Activated naive CD8-positive, alpha-beta T cell (primary cell): ENCODE data around the gene GOLGA6L2.

ENCODE experiments used
- H3K27ac Mint-ChIP-seq: one replicate; pipeline ENCODE4 v1.8.0; 2021; ENCODE audit warnings: mixed read lengths
- H3K27me3 Mint-ChIP-seq: one replicate; pipeline ENCODE4 v1.8.0; 2021; ENCODE audit warnings: mixed read lengths
- H3K36me3 Mint-ChIP-seq: one replicate; pipeline ENCODE4 v1.8.0; 2021; ENCODE audit warnings: mixed read lengths
- H3K4me1 Mint-ChIP-seq: one replicate; pipeline ENCODE4 v1.8.0; 2021; ENCODE audit warnings: low read depth, mixed read lengths
- H3K4me3 Mint-ChIP-seq: one replicate; pipeline ENCODE4 v1.8.0; 2021; ENCODE audit warnings: mild to moderate bottlenecking, mixed read lengths
- H3K9me3 Mint-ChIP-seq: one replicate; pipeline ENCODE4 v1.8.0; 2021; ENCODE audit warnings: low read depth, mixed read lengths

GOLGA6L2 gene

GRCh38 chr15:23447107-23447500 lies at the start of gene GOLGA6L2:
GOLGA6L2 (minus strand) TSS chr15:23447243; CDS start chr15:23447181, 62 bp downstream.
- Mint-ChIP-seq H3K27ac (no peak within 1 kb of the TSS), H3K4me3 (no peak within 1 kb of the TSS), H3K36me3 (no peaks in the 10 kb centered on the region), H3K9me3 (no peaks in the 10 kb centered on the region), H3K27me3 (peaks cover 2% of the 10 kb centered on the region), H3K4me1 (no peaks in the 10 kb centered on the region)

DNA sequence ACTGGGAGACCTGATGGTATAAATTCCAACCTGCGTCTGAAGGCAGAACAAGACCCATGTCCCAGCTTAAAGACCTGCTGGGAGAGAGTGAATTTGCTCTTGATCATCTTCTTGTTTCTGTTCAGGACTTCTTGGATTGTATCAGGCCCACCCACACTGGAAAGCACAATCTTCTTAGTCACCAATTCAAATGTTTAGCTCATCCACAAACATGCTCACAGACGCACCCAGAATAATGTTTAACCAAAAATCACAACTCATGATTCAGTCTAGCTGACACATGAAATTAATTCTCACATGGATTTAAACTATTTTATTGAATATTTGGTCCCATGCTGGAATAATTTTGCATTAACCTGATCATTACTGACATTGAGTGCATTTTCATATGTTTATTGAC lies 37.8 kb upstream of the GOLGA6L2 start:
- Mint-ChIP-seq H3K27ac (no peak overlapping the region), H3K27me3 (peaks cover 6% of the 10 kb centered on the region), H3K4me3 (no peak overlapping the region), H3K4me1 (peaks cover 6% of the 10 kb centered on the region), H3K36me3 (no peaks in the 10 kb centered on the region), H3K9me3 (no peaks in the 10 kb centered on the region)

DNA sequence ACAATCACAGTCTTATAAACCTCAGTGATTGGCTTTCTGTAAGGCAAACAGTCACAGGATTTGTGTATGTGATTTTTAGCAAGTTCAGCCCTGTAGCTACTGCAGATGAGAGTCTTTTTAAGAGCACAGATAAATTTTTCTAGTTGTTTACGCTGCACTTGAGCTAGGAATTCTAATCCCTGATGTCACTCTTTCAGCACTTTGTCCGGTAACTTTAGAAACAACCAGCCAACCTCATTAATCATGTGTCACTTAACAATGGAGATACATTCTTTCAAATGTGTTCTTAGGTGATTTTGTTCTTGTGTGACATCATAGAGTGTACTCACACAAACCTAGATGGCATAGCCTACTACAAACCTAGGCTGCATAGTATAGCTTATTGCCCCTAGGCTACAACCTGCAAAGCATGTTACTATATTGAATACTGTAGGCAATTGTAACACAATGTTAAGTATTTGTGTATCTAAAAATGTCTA lies 36.8 kb upstream of the GOLGA6L2 start:
- Mint-ChIP-seq H3K4me3 (no peak overlapping the region), H3K27me3 (peaks cover 6% of the 10 kb centered on the region), H3K27ac (no peak overlapping the region), H3K9me3 (no peaks in the 10 kb centered on the region), H3K4me1 (peaks cover 6% of the 10 kb centered on the region), H3K36me3 (no peaks in the 10 kb centered on the region)

DNA sequence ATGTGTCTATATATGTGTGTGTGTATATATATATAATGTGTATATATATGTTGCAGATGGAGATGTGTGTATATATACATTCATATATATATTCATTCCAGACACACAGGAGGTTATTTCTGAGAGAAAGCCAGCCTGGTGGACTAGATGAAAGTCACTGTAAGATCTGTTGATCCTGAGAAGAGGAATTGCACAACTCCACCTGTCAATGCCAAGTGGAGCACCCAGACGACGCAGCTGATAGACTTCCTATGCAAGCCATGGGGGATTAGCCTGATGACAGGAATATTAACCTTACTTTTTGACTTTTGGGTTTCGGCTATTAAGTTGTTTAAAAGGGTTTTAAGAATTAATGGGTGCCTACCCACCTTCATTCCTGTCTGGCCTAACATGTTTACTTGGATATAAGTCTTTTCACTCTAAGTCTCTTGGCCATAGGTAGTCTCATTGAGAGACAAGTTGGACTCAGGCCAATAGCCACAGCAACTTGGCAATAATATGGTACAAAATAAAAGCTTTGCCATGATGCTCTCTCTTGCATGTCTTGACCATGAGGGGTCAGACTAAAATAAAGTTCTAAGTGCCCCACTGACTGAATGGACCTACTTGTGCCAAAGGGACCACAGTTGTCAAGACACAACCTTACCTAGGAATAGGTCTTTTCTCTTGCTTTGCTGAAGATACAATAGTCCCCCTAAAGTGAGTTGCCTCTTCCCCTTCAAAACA lies 35.9 kb upstream of the GOLGA6L2 start:
- Mint-ChIP-seq H3K27me3 (peaks cover 6% of the 10 kb centered on the region), H3K36me3 (no peaks in the 10 kb centered on the region), H3K4me1 (peaks cover 6% of the 10 kb centered on the region), H3K9me3 (no peaks in the 10 kb centered on the region), H3K4me3 (no peak overlapping the region), H3K27ac (no peak overlapping the region)

GRCh38 chr15:23482228-23482627 lies 35.2 kb upstream of the GOLGA6L2 start:
- H3K36me3 Mint-ChIP-seq, result no peaks in the 10 kb centered on the region
- peaks cover 6% of the 10 kb centered on the region for H3K4me1 Mint-ChIP-seq

GRCh38 chr15:23477920-23478319 lies 30.9 kb upstream of the GOLGA6L2 start:
- H3K4me1 Mint-ChIP-seq, result peaks cover 6% of the 10 kb centered on the region

More at GRCh38 chr15:23482228-23482627, 35.2 kb upstream of the GOLGA6L2 start:
- H3K27me3 Mint-ChIP-seq, result peaks cover 6% of the 10 kb centered on the region
- no peak overlapping the region for H3K27ac Mint-ChIP-seq
- H3K4me3 Mint-ChIP-seq, result no peak overlapping the region
- no peaks in the 10 kb centered on the region for H3K9me3 Mint-ChIP-seq

GRCh38 chr15:23472678-23473077 lies 25.6 kb upstream of the GOLGA6L2 start:
- Mint-ChIP-seq H3K36me3 (no peaks in the 10 kb centered on the region), H3K27ac (no peak overlapping the region), H3K4me3 (no peak overlapping the region), H3K4me1 (no peaks in the 10 kb centered on the region), H3K27me3 (no peaks in the 10 kb centered on the region), H3K9me3 (no peaks in the 10 kb centered on the region)

More at GRCh38 chr15:23477920-23478319, 30.9 kb upstream of the GOLGA6L2 start:
- Mint-ChIP-seq H3K9me3 (no peaks in the 10 kb centered on the region), H3K4me3 (no peak overlapping the region), H3K36me3 (no peaks in the 10 kb centered on the region), H3K27me3 (no peaks in the 10 kb centered on the region), H3K27ac (no peak overlapping the region)

DNA sequence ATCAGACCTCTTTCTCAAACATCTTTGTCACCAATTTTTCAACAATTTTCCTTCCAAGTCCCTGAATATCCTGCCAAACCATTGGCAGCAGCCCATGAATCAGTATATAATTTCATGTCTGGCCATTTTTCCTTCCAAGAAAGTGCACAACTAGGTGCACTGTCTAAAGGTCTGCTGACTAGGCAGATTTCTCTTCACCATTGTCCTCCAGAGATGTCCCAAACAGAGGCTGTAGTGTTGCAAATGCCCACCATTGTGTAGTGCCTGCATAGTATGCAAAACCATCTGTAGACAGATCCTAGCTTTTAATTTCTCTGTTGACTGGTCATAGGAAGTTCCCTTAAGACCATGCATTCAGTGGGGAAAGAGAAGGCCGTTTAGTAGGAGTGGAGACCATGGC lies 25.0 kb upstream of the GOLGA6L2 start:
- Mint-ChIP-seq H3K4me1 (no peaks in the 10 kb centered on the region), H3K4me3 (no peak overlapping the region), H3K27ac (no peak overlapping the region), H3K9me3 (no peaks in the 10 kb centered on the region), H3K27me3 (peaks cover 3% of the 10 kb centered on the region), H3K36me3 (no peaks in the 10 kb centered on the region)

DNA sequence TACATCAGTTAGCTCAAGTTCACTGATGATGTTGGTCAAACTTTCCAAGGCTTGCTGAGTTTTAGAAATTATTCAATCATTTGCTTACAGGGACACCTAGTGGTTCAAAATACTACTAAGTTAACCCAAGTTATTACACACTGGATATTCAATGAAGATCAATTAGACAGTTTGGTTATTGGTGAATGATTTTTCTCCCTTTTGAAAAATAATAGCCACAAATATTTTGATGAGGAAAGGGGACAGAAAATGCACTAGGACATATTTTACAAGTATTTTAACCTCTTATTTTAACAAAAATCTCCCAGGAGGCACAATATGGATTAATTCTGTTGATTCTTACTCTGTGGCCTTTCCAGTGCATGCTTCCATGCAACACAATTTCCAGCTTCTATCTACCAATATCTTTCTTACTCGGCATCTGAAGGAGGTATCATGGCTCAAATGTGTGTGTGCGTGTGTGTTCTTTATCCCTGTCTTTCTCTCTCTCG lies 20.1 kb upstream of the GOLGA6L2 start:
- Mint-ChIP-seq H3K4me3 (no peak overlapping the region), H3K36me3 (no peaks in the 10 kb centered on the region), H3K27me3 (peaks cover 11% of the 10 kb centered on the region), H3K9me3 (no peaks in the 10 kb centered on the region), H3K27ac (no peak overlapping the region), H3K4me1 (no peaks in the 10 kb centered on the region)

DNA sequence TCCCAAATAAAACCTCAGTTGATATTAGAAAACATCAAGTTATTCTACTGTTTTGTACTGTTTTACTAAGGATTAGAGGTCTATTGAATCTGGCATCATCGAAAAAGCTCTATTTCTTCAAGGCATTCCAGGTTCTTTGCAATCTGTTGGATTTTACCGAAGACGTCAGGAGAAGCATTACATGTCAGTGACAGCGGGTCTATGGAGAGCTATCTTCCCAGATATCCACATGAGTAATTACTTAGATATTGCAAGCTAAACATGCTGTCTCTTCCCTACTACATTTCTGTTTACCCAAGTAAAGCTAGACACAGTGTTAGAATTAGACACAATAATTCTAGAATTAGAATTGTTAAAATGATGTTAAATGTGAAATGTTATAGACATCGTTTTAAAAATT lies 10.8 kb upstream of the GOLGA6L2 start:
- H3K27me3 Mint-ChIP-seq, result peaks cover 4% of the 10 kb centered on the region
- no peak overlapping the region for H3K27ac Mint-ChIP-seq
- no peaks in the 10 kb centered on the region for H3K9me3 Mint-ChIP-seq
- no peaks in the 10 kb centered on the region for H3K4me1 Mint-ChIP-seq
- H3K4me3 Mint-ChIP-seq, result no peak overlapping the region
- no peaks in the 10 kb centered on the region for H3K36me3 Mint-ChIP-seq

GRCh38 chr15:23446215-23447106 lies 582 bp downstream of the GOLGA6L2 start:
- Mint-ChIP-seq H3K4me1 (no peaks in the 10 kb centered on the region), H3K27me3 (peaks cover 2% of the 10 kb centered on the region), H3K9me3 (no peaks in the 10 kb centered on the region), H3K27ac (no peak overlapping the region), H3K4me3 (no peak overlapping the region), H3K36me3 (no peaks in the 10 kb centered on the region)

DNA sequence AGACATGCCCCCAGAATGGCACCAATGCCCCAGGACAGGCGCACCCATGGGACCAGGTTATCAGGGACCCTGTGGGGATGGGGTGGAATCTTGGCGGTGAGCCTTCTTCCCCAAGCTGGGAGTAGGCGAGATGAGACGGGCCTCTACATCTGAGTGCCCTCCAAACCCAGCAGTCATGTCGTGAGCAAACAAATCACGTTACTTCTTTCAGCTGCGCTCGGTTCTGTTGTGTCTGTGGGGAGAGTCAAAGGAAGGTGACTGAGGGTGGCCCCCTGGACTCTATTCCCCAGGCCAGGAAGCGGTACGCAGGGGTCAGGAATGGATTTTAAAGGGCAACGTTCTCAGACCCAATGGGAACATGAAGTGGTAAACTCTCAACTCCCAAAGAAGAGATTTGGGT lies 2.8 kb downstream of the GOLGA6L2 start:
- Mint-ChIP-seq H3K36me3 (no peaks in the 10 kb centered on the region), H3K4me3 (no peak overlapping the region), H3K27me3 (peaks cover 2% of the 10 kb centered on the region), H3K27ac (no peak overlapping the region), H3K9me3 (no peaks in the 10 kb centered on the region), H3K4me1 (no peaks in the 10 kb centered on the region)

GRCh38 chr15:23441204-23441603 lies 5.8 kb downstream of the GOLGA6L2 start:
- H3K9me3 Mint-ChIP-seq, result no peaks in the 10 kb centered on the region
- H3K36me3 Mint-ChIP-seq, result no peaks in the 10 kb centered on the region
- H3K4me3 Mint-ChIP-seq, result no peak overlapping the region
- peaks cover 2% of the 10 kb centered on the region for H3K27me3 Mint-ChIP-seq
- no peaks in the 10 kb centered on the region for H3K4me1 Mint-ChIP-seq
- H3K27ac Mint-ChIP-seq, result no peak overlapping the region

GRCh38 chr15:23440596-23440995 lies 6.4 kb downstream of the GOLGA6L2 start:
- Mint-ChIP-seq H3K36me3 (no peaks in the 10 kb centered on the region), H3K27ac (no peak overlapping the region), H3K4me1 (no peaks in the 10 kb centered on the region), H3K27me3 (peaks cover 2% of the 10 kb centered on the region), H3K4me3 (no peak overlapping the region), H3K9me3 (no peaks in the 10 kb centered on the region)

- Mint-ChIP-seq H3K4me3 (no peak overlapping the region), H3K9me3 (no peaks in the 10 kb centered on the region), H3K27me3 (peaks cover 2% of the 10 kb centered on the region), H3K27ac (no peak overlapping the region), H3K36me3 (no peaks in the 10 kb centered on the region), H3K4me1 (no peaks in the 10 kb centered on the region)
Observed at GRCh38 chr15:23439513-23439912, 7.5 kb downstream of the GOLGA6L2 start.
